Measurements from ENCODE around the gene TRAF3.
A peak's percentile ranks its signal among the peaks of the same experiment; 100 is the strongest.

The TRAF3 gene

DNA sequence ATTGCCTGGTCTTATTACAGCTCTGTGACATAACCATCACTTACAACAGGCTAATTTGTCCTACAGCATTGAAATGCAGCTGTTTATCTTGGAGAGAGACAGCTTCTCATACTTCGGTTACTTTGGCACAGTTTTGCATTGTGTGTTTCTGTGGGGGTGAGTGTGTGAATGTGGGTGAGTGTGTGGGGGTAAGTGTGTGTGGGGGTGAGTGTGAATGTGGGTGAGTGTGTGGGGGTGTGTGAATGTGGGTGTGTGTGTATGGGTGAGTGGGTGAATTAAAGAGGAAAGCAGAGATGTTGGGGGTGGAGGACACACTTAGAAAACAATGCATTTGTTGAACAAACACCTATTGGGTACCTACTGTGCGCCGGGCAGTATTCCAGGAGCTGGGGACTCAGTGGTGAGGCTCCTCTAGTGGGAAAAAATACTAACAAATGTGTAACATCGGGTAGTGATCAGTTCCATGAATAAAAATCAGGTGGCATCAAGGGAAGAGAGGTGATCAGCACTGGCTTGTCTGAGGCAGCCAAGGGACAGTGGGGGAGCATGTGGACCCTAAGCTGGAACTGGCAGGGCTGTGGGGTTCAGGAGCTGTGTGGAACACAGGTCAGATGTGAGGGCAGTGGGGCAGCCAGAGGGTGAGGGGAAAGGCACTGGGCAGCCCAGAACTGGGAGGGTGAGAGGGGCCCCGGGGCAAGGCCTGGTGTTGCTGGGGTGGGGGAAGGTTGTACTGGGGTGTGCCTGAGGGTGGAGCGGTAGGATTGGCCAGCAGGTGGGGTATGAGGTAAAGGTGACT lies 101.1 kb downstream of the TRAF3 start:
- Histone ChIP-seq H3K9me3 (ENCODE audit: insufficient read depth, low read length, severe bottlenecking) (no peaks in the 10 kb centered on the region), H3K4me2 (ENCODE audit: insufficient read depth, low read length) (no peak overlapping the region), H3K79me2 (ENCODE audit: insufficient read depth, low read length) (no peaks in the 10 kb centered on the region), H3K4me1 (ENCODE audit: insufficient read depth, low read length) (no peaks in the 10 kb centered on the region), H2AFZ (ENCODE audit: low read depth, low read length) (no peak overlapping the region), H4K20me1 (ENCODE audit: insufficient read depth, low read length) (no peaks in the 10 kb centered on the region), H3K27me3 (ENCODE audit: insufficient read depth, low read length, poor library complexity) (no peaks in the 10 kb centered on the region), H3K27ac (ENCODE audit: low read length) (no peak overlapping the region), H3K9ac (ENCODE audit: low read depth, low read length) (no peak overlapping the region), H3K36me3 (ENCODE audit: insufficient read depth, low read length) (peaks cover 73% of the 10 kb centered on the region), H3K4me3 (ENCODE audit: low read depth in 1 of 2, low read length in 2 of 2) (no peak overlapping the region)
- DNase-seq (no peak), ATAC-seq (ENCODE audit: insufficient read depth, low read depth) (peak; percentile 17; the same call in 1 of the 3 replicates)
- no peak for TF ChIP-seq EZH2 (IDR thresholded peaks at IDR 0.05; ENCODE audit: borderline replicate concordance, low read depth, low read length, severe bottlenecking)
- TF ChIP-seq, protein P1, sequence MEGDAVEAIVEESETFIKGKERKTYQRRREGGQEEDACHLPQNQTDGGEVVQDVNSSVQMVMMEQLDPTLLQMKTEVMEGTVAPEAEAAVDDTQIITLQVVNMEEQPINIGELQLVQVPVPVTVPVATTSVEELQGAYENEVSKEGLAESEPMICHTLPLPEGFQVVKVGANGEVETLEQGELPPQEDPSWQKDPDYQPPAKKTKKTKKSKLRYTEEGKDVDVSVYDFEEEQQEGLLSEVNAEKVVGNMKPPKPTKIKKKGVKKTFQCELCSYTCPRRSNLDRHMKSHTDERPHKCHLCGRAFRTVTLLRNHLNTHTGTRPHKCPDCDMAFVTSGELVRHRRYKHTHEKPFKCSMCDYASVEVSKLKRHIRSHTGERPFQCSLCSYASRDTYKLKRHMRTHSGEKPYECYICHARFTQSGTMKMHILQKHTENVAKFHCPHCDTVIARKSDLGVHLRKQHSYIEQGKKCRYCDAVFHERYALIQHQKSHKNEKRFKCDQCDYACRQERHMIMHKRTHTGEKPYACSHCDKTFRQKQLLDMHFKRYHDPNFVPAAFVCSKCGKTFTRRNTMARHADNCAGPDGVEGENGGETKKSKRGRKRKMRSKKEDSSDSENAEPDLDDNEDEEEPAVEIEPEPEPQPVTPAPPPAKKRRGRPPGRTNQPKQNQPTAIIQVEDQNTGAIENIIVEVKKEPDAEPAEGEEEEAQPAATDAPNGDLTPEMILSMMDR (IDR thresholded peaks at IDR 0.05; ENCODE audit: borderline replicate concordance, extremely low read depth, low read length, poor library complexity, severe bottlenecking), result peak; percentile 22

DNA sequence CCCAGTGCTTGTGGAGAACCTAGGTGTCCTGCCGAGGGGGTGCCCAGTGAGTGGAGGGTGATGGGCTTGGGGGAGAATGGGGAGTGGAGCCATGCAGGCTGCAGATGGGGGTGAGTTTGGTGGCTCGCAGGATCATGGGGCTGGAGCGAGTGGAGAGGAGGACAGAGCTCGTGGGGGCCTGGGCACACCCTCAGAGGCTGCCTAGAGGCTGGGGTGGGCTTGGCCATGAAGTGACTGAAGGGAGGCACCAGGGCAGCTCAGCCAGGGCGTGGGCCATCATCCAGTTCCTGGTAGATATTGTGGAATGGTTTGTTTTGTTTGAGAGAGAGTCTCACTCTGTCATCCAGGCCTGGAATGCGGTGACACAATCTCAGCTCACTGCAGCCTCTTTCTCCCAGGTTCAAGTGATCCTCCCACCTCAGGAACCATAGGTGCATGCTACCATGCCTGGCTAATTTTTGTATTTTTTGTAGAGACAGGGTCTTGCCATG lies 101.8 kb downstream of the TRAF3 start:
- Histone ChIP-seq H3K36me3 (ENCODE audit: insufficient read depth, low read length) (peaks cover 72% of the 10 kb centered on the region), H3K27ac (ENCODE audit: low read length) (no peak overlapping the region), H3K79me2 (ENCODE audit: insufficient read depth, low read length) (no peaks in the 10 kb centered on the region), H3K9me3 (ENCODE audit: insufficient read depth, low read length, severe bottlenecking) (no peaks in the 10 kb centered on the region), H3K4me1 (ENCODE audit: insufficient read depth, low read length) (no peaks in the 10 kb centered on the region), H3K4me3 (ENCODE audit: low read depth in 1 of 2, low read length in 2 of 2) (no peak overlapping the region), H3K4me2 (ENCODE audit: insufficient read depth, low read length) (no peak overlapping the region), H3K9ac (ENCODE audit: low read depth, low read length) (no peak overlapping the region), H2AFZ (ENCODE audit: low read depth, low read length) (no peak overlapping the region), H3K27me3 (ENCODE audit: insufficient read depth, low read length, poor library complexity) (no peaks in the 10 kb centered on the region), H4K20me1 (ENCODE audit: insufficient read depth, low read length) (no peaks in the 10 kb centered on the region)
- ATAC-seq (ENCODE audit: insufficient read depth, low read depth), result no peak
- TF ChIP-seq EZH2 (IDR thresholded peaks at IDR 0.05; ENCODE audit: borderline replicate concordance, low read depth, low read length, severe bottlenecking), result no peak
- TF ChIP-seq, protein P1 (IDR thresholded peaks at IDR 0.05; ENCODE audit: borderline replicate concordance, extremely low read depth, low read length, poor library complexity, severe bottlenecking), result no peak
- no peak for DNase-seq

DNA sequence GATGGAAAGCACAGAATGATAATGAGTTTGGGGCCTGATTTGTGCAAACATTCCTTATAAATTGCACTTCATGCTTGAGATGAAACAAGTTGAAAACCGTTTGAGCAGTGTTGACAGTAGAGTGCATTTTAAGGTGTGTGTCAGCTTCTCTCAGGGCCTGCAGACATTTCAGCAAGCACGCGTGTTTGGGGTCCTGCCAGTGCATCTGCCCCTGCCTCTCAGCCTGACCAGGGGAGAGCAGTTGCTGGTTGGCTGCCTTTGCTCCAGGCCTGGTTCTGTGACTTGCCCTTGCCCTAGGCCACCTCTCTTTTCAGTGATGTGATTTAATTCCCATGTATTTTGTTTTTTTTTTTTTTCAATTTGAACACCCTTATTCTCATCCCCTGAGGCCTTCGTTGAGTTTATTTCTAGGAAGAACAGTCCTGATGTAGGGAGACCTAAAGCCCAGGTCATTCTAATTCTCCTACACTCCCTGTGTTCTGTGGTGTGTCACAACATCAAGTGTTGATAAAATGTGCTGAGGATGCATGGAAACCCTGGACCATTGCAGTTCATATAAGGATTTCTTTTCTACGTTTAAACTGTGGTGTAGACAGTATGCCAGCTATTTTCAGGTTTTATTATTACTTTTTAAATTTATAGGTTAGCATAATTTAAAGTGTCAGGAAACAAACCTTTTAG lies 105.1 kb downstream of the TRAF3 start:
- Histone ChIP-seq H3K36me3 (ENCODE audit: insufficient read depth, low read length) (peaks cover 69% of the 10 kb centered on the region), H3K79me2 (ENCODE audit: insufficient read depth, low read length) (no peaks in the 10 kb centered on the region), H2AFZ (ENCODE audit: low read depth, low read length) (no peak overlapping the region), H3K9ac (ENCODE audit: low read depth, low read length) (no peak overlapping the region), H3K9me3 (ENCODE audit: insufficient read depth, low read length, severe bottlenecking) (no peaks in the 10 kb centered on the region), H3K4me3 (ENCODE audit: low read depth in 1 of 2, low read length in 2 of 2) (no peak overlapping the region), H3K4me1 (ENCODE audit: insufficient read depth, low read length) (no peaks in the 10 kb centered on the region), H3K27ac (ENCODE audit: low read length) (no peak overlapping the region), H4K20me1 (ENCODE audit: insufficient read depth, low read length) (no peaks in the 10 kb centered on the region), H3K4me2 (ENCODE audit: insufficient read depth, low read length) (no peak overlapping the region), H3K27me3 (ENCODE audit: insufficient read depth, low read length, poor library complexity) (no peaks in the 10 kb centered on the region)
- DNase-seq (no peak), ATAC-seq (ENCODE audit: insufficient read depth, low read depth) (no peak)
- TF ChIP-seq, protein P1 (IDR thresholded peaks at IDR 0.05; ENCODE audit: borderline replicate concordance, extremely low read depth, low read length, poor library complexity, severe bottlenecking), result no peak
- no peak for TF ChIP-seq EZH2 (IDR thresholded peaks at IDR 0.05; ENCODE audit: borderline replicate concordance, low read depth, low read length, severe bottlenecking)

Measured in DND-41 (cell line).